GM04503 (cell line): ENCODE results near the gene SLC30A4.
"Not testable (repeated sequence)": the region's sequence is repeated elsewhere in the genome, so short reads cannot be mapped to it uniquely, and the experiment has no call there.

ENCODE experiments used
- DNase-seq: peaks from one replicate; pipeline ENCODE4 v3.0.0-alpha.2; 2012; ENCODE audit warnings: low read depth

The SLC30A4 gene

GRCh38 chr15:45507143-45507542 lies 15.4 kb downstream of the SLC30A4 start:
- DNase-seq: not testable (repeated sequence)

- DNase-seq: no peak
Measured at GRCh38 chr15:45499426-45499825, 23.1 kb downstream of the SLC30A4 start.

- no peak for DNase-seq
Measured at GRCh38 chr15:45498701-45499100, 23.9 kb downstream of the SLC30A4 start.

GRCh38 chr15:45497261-45497660 lies 25.3 kb downstream of the SLC30A4 start:
- DNase-seq: no peak

- DNase-seq: no peak
Measured at GRCh38 chr15:45496658-45497057, 25.9 kb downstream of the SLC30A4 start.

GRCh38 chr15:45495588-45495987 lies 27.0 kb downstream of the SLC30A4 start:
- no peak for DNase-seq

GRCh38 chr15:45489690-45490238 lies 32.8 kb downstream of the SLC30A4 start:
- no peak for DNase-seq

GRCh38 chr15:45486317-45486716 lies 36.2 kb downstream of the SLC30A4 start:
- DNase-seq: no peak

GRCh38 chr15:45481135-45481534 lies 41.4 kb downstream of the SLC30A4 start:
- no peak for DNase-seq

- no peak for DNase-seq
Measured at GRCh38 chr15:45476410-45476809, 46.1 kb downstream of the SLC30A4 start.

- DNase-seq: no peak
Measured at GRCh38 chr15:45474799-45475198, 47.8 kb downstream of the SLC30A4 start.

- DNase-seq: no peak
Measured at GRCh38 chr15:45473068-45473467, 49.5 kb downstream of the SLC30A4 start.

GRCh38 chr15:45471151-45471550 lies 51.4 kb downstream of the SLC30A4 start:
- no peak for DNase-seq

GRCh38 chr15:45469441-45469840 lies 53.1 kb downstream of the SLC30A4 start:
- DNase-seq: no peak

GRCh38 chr15:45469027-45469426 lies 53.5 kb downstream of the SLC30A4 start:
- no peak for DNase-seq

GRCh38 chr15:45468294-45468693 lies 54.3 kb downstream of the SLC30A4 start:
- DNase-seq: no peak

- no peak for DNase-seq
Measured at GRCh38 chr15:45458746-45459403, 63.7 kb downstream of the SLC30A4 start.

- DNase-seq: no peak
Measured at GRCh38 chr15:45457641-45458539, 64.7 kb downstream of the SLC30A4 start.

GRCh38 chr15:45457220-45457619 lies 65.3 kb downstream of the SLC30A4 start:
- no peak for DNase-seq

GRCh38 chr15:45456212-45457106 lies 66.1 kb downstream of the SLC30A4 start:
- peak; percentile 98 for DNase-seq

GRCh38 chr15:45454814-45455213 lies 67.7 kb downstream of the SLC30A4 start:
- peak; percentile 75 for DNase-seq

- no peak for DNase-seq
Measured at GRCh38 chr15:45451265-45451664, 71.3 kb downstream of the SLC30A4 start.
